Heart left ventricle (tissue), 16 donors: Measurements from ENCODE around the gene ASB2. TPM values are rescaled to one million over a fixed set of nuclear protein-coding genes. Genes with fewer than 3 reads are reported as not detected.

Source experiments
- ATAC-seq, 4 donors: fragments of 200-7000 bp; cut with Tn5 transposase; one replicate each; pipeline ENCODE4 v1.9.1; 2020 to 2022; ENCODE audit warnings: moderate library complexity in 4 of 4, mild to moderate bottlenecking in 3 of 4, moderate number of reproducible peaks in 1 of 4
- DNase-seq, 5 donors: peaks; one replicate each; pipeline ENCODE4 v3.0.0-alpha.2; 2020
- H3K27ac ChIP-seq, 12 donors: fragments of 200-600 bp; sonication (generic) in 4 of 12; one replicate each; pipeline versions ENCODE4 v1.5.0 to v1.8.0; 2016 to 2022; ENCODE audit warnings: mild to moderate bottlenecking in 2 of 12
- H3K27me3 ChIP-seq, 9 donors: fragments of 200-600 bp; sonication (generic) in 2 of 9; one replicate each; pipeline versions ENCODE4 v1.5.1 to v1.8.0; 2016 to 2022; ENCODE audit warnings: mild to moderate bottlenecking in 3 of 9
- H3K36me3 ChIP-seq, 9 donors: fragments of 200-600 bp; sonication (generic) in 2 of 9; one replicate each; pipeline versions ENCODE4 v1.5.0 to v1.8.0; 2018 to 2022; ENCODE audit warnings: mild to moderate bottlenecking in 2 of 9
- H3K4me1 ChIP-seq, 12 donors: fragments of 200-600 bp; sonication (generic) in 4 of 12; one replicate each; pipeline versions ENCODE4 v1.5.0 to v1.8.0; 2016 to 2022; ENCODE audit warnings: mild to moderate bottlenecking in 3 of 12
- H3K4me3 ChIP-seq, 12 donors: fragments of 200-600 bp; sonication (generic) in 4 of 12; one replicate each; pipeline versions ENCODE4 v1.5.0 to v1.8.0; 2017 to 2022; ENCODE audit warnings: mild to moderate bottlenecking in 9 of 12, moderate library complexity in 4 of 12
- H3K9me3 ChIP-seq, 12 donors: fragments of 200-600 bp; sonication (generic) in 4 of 12; one replicate each; pipeline versions ENCODE4 v1.5.0 to v1.8.0; 2016 to 2022; ENCODE audit warnings: mild to moderate bottlenecking in 1 of 12
- POLR2A ChIP-seq, 2 donors: fragments of 450-650 bp; IDR thresholded peaks; one replicate each; pipeline ENCODE4 v1.6.1; 2017; ENCODE audit warnings: antibody characterized with exemption in 2 of 2, mild to moderate bottlenecking in 2 of 2, moderate library complexity in 2 of 2
- WGBS, 4 donors: extraction: QIAGEN DNeasy Blood & Tissue Kit in 2 of 4; methylation state at CpG; one replicate each; pipeline versions ENCODE4 v1.1.5 to v1.1.7; 2013 to 2018; 5-methylcytosine and 5-hydroxymethylcytosine counted together
- intact Hi-C, 10 donors: fragments of 100-400 bp; cut with DNase I; formaldehyde crosslinking; loops; one replicate each; pipeline versions ENCODE4 v1.11.1 to v1.14.2; 2022
- polyA plus RNA-seq, 2 donors: library from polyadenylated mRNA; stranded (reverse); fragments of 200-250 nt; gene quantifications; one replicate each; pipeline ENCODE4 v1.2.3, GENCODE V29; 2013
- total RNA-seq, 9 donors: library from RNA; depleted of rRNA in 2 of 9; stranded (reverse); fragments of >200 nt in 2 of 9; fragmentation: NEBNext Ultra II Directional in 3 of 9; extraction: Animal tissue kit (Norgen Biotek cat#: 25700) in 3 of 9; gene quantifications; one replicate each; pipeline versions ENCODE4 v1.1.0 to v1.2.4, GENCODE V29; 2016 to 2023
- TF ChIP-seq, protein P1 (sequence below), 12 donors: fragments of 200-600 bp; sonication (generic) in 4 of 12; IDR thresholded peaks; one replicate each; pipeline versions ENCODE4 v1.5.0 to v1.8.0; 2018 to 2022; ENCODE audit warnings: antibody characterized with exemption in 12 of 12, mild to moderate bottlenecking in 5 of 12
- donor health status: ischemic (EF 13 %, LVEDD 7.1; RV severe dilation, severe dysfunction).
- donor health status: healthy with polysubstance abuse.
- donor health status: DM: no; HTN: yes; CAD: no.
- donor health status: DM: no; HTN: no; CAD: no.
- donor health status: ischemic (EF 25% LVEDD 6.9; RV normal size, moderate dysfunction).
- donor health status: ischemic (EF 25% LVEDD 5.7; RV mildly dilated, moderate dysfunction).
- donor health status: healthy.
- donor health status: DM: yes; HTN: yes; CAD: no.
- donor health status: ischemic (EF 35%, LVEDD 5.7; RV mildly dilated, moderate dysfunction).
- donor health status: nonischemic (EF 11% LVEDD 7.7; RV severe dilation, severe dysfunction).
- donor health status: DM: yes; HTN: yes; CAD: no.
- donor health status: PGD.
- donor health status: ischemic (EF 29% LVEDD 5.4; RV normal size, mild dysfunction).
- donor health status: nonischemic (EF 23%, LVEDD 6.1; RV moderate dilation, normal function).

Gene ASB2
- total and polyA plus RNA-seq, 11 donors = 22.4 to 411 (median 166) TPM

DNA sequence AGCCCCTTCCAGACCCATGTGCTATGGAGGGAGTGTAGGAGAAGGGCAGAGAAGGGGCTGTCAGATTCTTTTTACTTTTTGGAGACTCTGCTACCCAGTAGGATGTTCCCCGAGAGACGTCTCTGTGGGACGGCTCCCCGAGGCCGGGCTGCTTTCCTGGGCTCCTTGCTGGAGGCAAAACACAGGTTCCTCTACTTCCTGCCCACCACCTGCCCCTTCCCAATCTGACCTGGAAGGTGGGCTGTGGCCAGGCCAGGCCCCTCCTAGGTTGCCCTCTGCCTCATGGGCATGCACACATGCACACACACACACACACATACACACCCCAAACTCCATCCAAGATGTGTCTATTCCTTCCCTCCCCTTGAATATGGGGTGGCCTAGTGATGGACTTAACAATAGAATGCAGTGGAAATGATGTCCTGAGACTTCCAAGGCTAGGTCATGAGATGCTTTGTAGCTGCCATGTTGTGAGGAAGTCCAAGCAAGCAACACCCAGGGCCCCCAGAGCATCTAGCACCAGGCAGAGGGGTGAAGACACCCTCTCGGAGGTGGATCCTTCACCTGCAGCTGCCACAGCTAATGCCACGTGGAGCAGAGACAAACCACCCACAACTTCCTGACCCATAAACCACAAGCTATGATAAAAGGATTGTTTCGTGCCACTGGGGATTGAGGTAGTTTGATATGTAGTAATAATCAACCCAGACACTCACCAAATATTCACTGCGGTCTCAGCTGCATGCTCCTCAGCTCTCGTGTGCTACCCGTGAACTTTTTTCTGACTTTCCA, 1.6 kb upstream of the ASB2 start:
- DNase-seq (no peak), ATAC-seq (no peak)
- Histone ChIP-seq H3K4me1 (peaks cover 0 to 83% (median 33%) of the 10 kb centered on the region in 12 donors), H3K4me3 (no peak overlapping the region), H3K27ac (peak overlapping the region in 10 of 12 donors; percentile 50 to 97 (median 92)), H3K36me3 (no peaks in the 10 kb centered on the region), H3K27me3 (no peaks in the 10 kb centered on the region), H3K9me3 (no peaks in the 10 kb centered on the region)
- intact Hi-C loops = no loop called here
- TF ChIP-seq, protein P1, sequence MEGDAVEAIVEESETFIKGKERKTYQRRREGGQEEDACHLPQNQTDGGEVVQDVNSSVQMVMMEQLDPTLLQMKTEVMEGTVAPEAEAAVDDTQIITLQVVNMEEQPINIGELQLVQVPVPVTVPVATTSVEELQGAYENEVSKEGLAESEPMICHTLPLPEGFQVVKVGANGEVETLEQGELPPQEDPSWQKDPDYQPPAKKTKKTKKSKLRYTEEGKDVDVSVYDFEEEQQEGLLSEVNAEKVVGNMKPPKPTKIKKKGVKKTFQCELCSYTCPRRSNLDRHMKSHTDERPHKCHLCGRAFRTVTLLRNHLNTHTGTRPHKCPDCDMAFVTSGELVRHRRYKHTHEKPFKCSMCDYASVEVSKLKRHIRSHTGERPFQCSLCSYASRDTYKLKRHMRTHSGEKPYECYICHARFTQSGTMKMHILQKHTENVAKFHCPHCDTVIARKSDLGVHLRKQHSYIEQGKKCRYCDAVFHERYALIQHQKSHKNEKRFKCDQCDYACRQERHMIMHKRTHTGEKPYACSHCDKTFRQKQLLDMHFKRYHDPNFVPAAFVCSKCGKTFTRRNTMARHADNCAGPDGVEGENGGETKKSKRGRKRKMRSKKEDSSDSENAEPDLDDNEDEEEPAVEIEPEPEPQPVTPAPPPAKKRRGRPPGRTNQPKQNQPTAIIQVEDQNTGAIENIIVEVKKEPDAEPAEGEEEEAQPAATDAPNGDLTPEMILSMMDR (IDR thresholded peaks at IDR 0.05) = no peak
- TF ChIP-seq POLR2A (IDR thresholded peaks at IDR 0.05) = no peak
- 85 to 89% (median 87%) methylated on average over 11 of the region's 11 CpGs for WGBS, 4 donors

DNA sequence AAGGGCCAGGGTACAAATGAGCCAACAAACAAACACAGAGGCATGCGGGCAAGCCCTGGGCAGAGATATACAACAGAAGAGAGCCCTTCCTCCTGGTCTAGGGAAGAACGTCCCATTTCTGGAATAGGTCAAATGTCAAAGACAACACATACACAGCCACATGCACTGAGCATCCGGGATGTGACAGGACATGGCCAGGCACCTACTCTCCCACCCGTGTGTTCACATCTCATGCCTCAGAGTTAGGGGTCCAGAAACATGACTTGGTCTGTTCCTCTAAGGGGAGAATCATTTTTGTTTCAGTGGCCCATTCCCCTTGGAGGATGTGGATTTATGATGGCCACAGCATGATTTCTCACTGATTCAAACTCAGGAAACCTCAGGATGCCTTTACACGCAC, 801 bp upstream of the ASB2 start:
- TF ChIP-seq, protein P1 (IDR thresholded peaks at IDR 0.05) = no peak
- no peak for TF ChIP-seq POLR2A (IDR thresholded peaks at IDR 0.05)
- no peak for DNase-seq
- WGBS, 4 donors = 58 to 62% (median 60%) methylated on average over 5 of the region's 5 CpGs
- Histone ChIP-seq H3K36me3 (no peaks in the 10 kb centered on the region), H3K4me1 (peaks cover 0 to 83% (median 26%) of the 10 kb centered on the region in 12 donors), H3K4me3 (peak overlapping the region in 4 of 12 donors; percentile 53 to 62 (median 56)), H3K27me3 (no peaks in the 10 kb centered on the region), H3K9me3 (no peaks in the 10 kb centered on the region), H3K27ac (peak overlapping the region; percentile 74 to 97 (median 92))
- no peak for ATAC-seq
- intact Hi-C loops = no loop called here

DNA sequence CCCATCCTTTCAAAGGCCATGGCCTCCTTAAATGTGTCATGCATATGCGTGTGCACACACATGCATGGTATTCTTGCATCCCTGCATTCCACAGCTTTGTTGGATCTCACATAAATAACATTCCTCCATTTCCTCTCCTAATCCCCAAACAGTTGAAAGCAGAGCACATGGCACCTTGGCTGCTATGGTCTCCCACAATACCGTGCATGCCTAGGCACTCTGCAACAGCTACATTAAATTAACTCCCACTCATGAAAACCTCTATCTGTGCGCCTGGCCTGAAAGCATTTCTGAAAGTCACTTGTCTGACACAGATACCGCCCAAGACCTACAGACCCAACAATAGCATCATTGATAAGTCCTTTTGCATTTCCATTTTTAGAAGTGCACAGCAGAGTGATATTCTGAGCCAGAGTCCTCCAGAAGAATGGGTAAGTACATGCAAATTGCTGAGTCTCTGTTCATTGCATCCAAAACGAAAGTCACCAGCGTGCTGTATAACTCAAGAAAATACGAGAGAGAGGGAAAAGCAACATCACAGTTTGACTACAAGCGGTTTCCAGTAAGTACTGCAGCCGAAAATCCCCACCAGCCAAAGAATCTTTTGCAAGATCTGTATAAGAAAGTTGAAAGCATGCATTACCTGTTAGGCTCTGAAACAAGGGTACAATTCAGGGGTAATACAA, 436 bp downstream of the ASB2 start:
- ATAC-seq = peak; percentile 43 to 63 (median 53)
- H3K27me3 ChIP-seq = no peaks in the 10 kb centered on the region
- intact Hi-C loops = loop anchor here in 1 of 10 donors (1.0 kb wide), 1 partner anchor 25 kb away; no protein-coding TSS in a partner anchor
- no peak for TF ChIP-seq POLR2A (IDR thresholded peaks at IDR 0.05)
- TF ChIP-seq, protein P1 (IDR thresholded peaks at IDR 0.05) = peak in 1 of 12 donors; percentile 5
- DNase-seq = no peak
- peak overlapping the region; percentile 74 to 97 (median 92) for H3K27ac ChIP-seq
- H3K9me3 ChIP-seq = no peaks in the 10 kb centered on the region
- H3K4me3 ChIP-seq = peak overlapping the region; percentile 27 to 62 (median 54)
- peaks cover 0 to 83% (median 24%) of the 10 kb centered on the region in 12 donors for H3K4me1 ChIP-seq
- no peaks in the 10 kb centered on the region for H3K36me3 ChIP-seq
- WGBS, 4 donors = 35 to 45% (median 39%) methylated on average over 9 of the region's 9 CpGs

DNA sequence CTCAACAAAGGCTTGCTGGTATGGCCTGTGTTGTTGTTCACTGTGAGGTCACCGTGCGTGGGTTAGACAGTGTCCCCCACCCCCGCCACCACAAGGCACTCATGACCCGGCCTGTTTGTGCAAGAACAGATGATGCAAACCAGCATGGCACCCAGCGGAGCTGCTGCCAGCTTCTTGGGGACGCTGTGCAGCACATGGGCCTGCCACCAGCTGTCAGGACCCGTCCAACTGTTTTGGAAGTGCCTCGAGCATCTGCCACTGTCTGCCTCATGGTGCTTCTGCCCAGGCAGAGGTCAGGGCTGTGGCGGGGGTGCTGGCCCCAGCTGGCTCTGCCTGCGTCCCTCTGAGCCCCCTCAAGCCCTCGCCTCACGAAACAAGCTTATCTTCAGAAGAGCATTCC, 1.5 kb downstream of the ASB2 start:
- Histone ChIP-seq H3K9me3 (no peaks in the 10 kb centered on the region), H3K4me3 (peak overlapping the region; percentile 12 to 62 (median 54)), H3K27ac (peak overlapping the region; percentile 57 to 97 (median 92)), H3K36me3 (no peaks in the 10 kb centered on the region), H3K4me1 (peaks cover 0 to 85% (median 28%) of the 10 kb centered on the region in 12 donors), H3K27me3 (no peaks in the 10 kb centered on the region)
- WGBS, 4 donors = 36 to 53% (median 44%) methylated on average over 3 to 12 of the region's 12 CpGs
- intact Hi-C loops = no loop called here
- ATAC-seq = peak; percentile 40 to 72 (median 63)
- peak in 2 of 5 donors; percentile 81 to 83 for DNase-seq
- TF ChIP-seq, protein P1 (IDR thresholded peaks at IDR 0.05) = no peak
- TF ChIP-seq POLR2A (IDR thresholded peaks at IDR 0.05) = peak in 1 of 2 donors; percentile 9
